Endometrium (tissue), 2 donors: Measurements from ENCODE around the gene MRGPRX4.
"Not testable (repeated sequence)": the region's sequence is repeated elsewhere in the genome, so short reads cannot be mapped to it uniquely, and the experiment has no call there.

Experiments
- FAIRE-seq: peaks from 2 replicates; lab custom pipeline; 2012; peaks lifted over from hg19 to GRCh38; lab: Jason Lieb, UNC
- donor health status: control.
- donor health status: control.

MRGPRX4 gene

DNA sequence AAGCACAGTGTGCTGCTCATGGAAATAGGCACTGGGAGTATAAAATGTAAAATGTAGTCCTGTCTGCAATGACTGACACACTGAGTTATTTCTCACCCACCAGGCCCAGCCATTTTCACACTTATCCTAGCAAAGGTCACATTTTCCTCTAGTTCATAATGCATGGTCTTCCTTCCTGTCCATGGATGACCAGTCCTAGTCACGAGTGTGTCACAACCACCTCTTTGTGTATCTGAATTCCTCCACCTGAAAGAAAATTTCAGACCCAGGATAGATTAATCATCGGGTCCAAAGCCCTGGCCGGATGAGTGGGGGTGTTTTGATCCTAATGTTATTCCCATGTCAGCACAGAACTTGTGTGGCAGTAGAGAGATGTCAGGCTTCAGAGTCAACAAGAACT is at the start of gene MRGPRX4:
Gene MRGPRX4 (plus strand): TSS at position 172 of the 400 bp plus-strand sequence. CDS start 420 bp downstream, outside the sequence.
- no peak for FAIRE-seq

DNA sequence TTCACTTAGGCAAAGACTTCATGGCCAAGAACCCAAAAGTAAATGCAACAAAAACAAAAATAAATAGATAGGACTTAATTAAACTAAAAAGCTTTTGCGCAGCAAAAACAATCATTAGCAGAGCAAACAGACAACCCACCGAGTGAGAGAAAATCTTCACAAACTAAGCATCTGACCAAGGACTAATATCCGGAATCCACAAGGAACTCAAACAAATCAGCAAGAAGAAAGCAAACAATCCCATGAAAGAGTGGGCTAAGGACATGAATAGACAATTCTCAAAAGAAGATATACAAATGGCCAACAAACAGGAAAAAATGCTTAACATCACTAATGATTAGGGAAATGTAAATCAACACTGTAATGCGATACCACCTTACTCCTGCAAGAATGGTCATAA is 41.5 kb upstream of the MRGPRX4 start:
- FAIRE-seq, result not testable (repeated sequence)

DNA sequence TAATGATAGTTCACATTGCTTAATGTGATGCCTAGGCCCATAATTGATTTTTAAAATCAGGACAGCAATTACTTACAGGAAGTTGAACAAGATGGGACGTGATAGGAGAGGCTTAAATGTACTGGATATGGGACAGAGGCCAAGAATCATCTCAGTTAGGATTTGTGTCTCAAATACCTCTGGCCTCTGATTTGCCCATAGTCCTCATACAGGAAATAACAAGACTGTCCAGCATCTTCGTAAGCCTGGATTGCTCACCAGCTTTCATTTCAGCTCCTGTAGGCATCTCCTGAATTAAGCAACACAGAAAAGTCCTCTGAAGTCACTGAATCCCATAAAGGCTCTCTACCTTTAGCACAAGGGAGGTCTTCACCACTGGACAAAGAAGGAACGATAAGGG is 40.3 kb upstream of the MRGPRX4 start, which contains the start of gene MRGPRX3:
Gene MRGPRX3 (plus strand): TSS at position 231 of the 400 bp plus-strand sequence. CDS start 4,632 bp downstream, outside the sequence.
- no peak for FAIRE-seq

DNA sequence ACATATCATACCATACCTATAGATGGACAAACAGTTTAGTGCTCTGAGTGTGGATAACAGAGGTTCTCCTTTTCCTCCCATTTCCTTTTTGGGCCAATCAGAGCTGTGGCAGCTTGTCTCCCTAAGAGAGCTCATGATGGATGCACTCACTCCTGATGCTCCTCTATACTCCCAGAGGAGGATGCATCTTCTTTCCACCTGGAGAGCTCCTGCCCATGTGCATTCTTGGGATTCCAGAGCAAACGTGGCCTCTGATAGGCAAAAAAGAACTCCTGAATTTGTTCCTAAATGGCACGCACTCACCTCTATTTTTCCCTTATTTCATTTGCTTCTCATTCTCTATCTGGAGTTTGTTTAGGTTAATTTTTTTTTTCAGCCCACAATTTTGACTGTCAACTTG is 37.3 kb upstream of the MRGPRX4 start:
- FAIRE-seq, result no peak

DNA sequence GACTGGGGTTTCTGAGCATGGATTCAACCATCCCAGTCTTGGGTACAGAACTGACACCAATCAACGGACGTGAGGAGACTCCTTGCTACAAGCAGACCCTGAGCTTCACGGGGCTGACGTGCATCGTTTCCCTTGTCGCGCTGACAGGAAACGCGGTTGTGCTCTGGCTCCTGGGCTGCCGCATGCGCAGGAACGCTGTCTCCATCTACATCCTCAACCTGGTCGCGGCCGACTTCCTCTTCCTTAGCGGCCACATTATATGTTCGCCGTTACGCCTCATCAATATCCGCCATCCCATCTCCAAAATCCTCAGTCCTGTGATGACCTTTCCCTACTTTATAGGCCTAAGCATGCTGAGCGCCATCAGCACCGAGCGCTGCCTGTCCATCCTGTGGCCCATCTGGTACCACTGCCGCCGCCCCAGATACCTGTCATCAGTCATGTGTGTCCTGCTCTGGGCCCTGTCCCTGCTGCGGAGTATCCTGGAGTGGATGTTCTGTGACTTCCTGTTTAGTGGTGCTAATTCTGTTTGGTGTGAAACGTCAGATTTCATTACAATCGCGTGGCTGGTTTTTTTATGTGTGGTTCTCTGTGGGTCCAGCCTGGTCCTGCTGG is 35.3 kb upstream of the MRGPRX4 start:
- no peak for FAIRE-seq

DNA sequence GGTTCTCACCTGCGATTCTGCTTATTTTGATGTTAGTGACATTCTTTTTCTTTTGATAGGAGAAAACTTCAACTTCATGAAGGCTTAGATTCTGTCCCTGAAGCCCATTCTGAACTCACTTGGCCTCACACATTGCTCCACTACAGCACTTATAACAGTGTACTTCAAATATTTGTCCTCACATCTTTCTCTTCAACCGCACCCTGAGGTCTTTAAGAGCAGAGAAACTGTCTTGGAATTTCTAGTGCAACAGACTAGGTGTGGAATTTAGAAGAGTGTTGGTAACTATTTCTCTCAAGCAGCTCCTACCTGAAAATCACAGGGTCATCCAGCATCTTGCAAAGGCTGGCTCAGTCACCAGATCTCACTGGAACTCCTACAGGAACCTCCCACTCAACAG is 32.5 kb upstream of the MRGPRX4 start:
- no peak for FAIRE-seq

GRCh38 chr11:18144243-18144642 is 28.4 kb upstream of the MRGPRX4 start:
- FAIRE-seq, result no peak

DNA sequence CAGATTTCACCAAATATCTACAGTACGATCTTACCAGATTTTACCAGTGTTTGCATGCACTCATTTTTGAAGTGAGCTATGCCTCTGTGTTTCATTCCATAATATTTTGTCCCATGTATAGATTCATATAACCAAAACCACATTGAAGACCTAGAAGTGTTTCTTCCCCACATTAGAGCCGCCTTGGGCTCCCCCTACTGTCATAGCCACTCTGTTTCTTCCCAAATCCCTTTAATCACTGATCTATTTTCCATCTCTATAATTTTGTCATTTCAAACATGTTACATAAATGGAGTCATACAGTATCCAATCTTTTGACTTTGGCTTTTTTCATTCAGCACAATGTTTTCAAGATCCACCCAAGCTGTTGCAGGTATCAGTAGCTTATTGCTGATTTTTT is 27.6 kb upstream of the MRGPRX4 start:
- FAIRE-seq, result no peak

GRCh38 chr11:18145837-18146236 is 26.8 kb upstream of the MRGPRX4 start:
- FAIRE-seq, result no peak

- no peak for FAIRE-seq
Observed at GRCh38 chr11:18151581-18151980, 21.1 kb upstream of the MRGPRX4 start.

- no peak for FAIRE-seq
Observed at GRCh38 chr11:18168372-18168771, 4.3 kb upstream of the MRGPRX4 start.

GRCh38 chr11:18171377-18172000 is 1.1 kb upstream of the MRGPRX4 start:
- FAIRE-seq, result no peak

DNA sequence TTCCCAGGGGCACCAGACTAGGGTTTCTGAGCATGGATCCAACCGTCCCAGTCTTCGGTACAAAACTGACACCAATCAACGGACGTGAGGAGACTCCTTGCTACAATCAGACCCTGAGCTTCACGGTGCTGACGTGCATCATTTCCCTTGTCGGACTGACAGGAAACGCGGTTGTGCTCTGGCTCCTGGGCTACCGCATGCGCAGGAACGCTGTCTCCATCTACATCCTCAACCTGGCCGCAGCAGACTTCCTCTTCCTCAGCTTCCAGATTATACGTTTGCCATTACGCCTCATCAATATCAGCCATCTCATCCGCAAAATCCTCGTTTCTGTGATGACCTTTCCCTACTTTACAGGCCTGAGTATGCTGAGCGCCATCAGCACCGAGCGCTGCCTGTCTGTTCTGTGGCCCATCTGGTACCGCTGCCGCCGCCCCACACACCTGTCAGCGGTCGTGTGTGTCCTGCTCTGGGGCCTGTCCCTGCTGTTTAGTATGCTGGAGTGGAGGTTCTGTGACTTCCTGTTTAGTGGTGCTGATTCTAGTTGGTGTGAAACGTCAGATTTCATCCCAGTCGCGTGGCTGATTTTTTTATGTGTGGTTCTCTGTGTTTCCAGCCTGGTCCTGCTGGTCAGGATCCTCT is 709 bp downstream of the MRGPRX4 start:
- no peak for FAIRE-seq

DNA sequence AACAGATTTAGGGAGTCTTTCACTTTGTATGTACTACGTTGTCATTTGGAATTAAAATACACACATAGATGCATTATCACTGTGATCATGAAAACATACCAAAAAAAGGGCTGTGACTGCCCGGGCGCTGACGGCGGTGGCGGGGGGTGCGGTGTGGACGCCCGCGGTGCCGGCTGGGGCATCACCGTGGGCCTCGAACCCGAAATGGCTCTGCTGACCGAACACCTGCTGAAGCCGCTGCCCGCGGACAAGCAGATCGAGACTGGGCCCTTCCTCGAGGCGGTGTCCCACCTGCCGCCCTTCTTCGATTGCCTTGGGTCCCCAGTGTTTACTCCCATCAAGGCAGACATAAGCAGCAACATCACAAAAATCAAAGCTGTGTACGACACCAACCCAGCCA is 16.2 kb downstream of the MRGPRX4 start:
- FAIRE-seq, result no peak

DNA sequence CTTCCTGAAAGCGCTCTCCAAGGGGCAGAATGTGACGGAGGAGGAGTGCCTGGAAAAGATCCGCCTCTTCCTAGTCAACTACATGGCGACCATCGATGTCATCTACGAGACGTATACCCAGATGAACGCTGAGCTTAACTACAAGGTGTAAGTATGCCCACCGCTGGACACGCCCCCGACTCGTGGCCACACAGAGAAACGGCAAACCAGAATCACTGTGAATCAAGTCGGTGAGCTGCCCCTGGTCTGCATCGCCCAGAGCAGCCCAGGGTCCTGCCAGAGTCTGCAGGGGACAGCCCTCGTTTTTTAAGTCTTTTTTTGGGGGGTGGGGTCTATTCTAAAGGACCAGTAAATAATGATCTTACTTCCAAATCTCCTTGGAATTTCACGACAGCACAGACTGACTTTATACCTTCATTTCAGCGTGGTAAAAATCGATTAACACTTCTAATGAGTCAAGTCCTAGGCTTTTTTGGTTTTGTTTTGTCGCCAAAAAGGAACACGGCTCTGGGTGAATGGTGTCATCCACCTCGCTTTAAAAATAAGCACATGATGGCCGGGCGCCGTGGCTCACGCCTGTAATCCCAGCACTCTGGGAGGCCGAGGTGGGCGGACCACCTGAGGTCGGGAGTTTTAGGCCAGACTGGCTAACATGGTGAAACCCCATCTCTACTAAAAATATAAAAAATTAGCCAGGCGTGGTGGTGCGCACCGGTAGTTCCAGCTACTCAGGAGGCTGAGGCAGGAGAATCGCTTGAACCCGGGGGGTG is 17.0 kb downstream of the MRGPRX4 start:
- not testable (repeated sequence) for FAIRE-seq

GRCh38 chr11:18191376-18191775 is 18.7 kb downstream of the MRGPRX4 start:
- no peak for FAIRE-seq

DNA sequence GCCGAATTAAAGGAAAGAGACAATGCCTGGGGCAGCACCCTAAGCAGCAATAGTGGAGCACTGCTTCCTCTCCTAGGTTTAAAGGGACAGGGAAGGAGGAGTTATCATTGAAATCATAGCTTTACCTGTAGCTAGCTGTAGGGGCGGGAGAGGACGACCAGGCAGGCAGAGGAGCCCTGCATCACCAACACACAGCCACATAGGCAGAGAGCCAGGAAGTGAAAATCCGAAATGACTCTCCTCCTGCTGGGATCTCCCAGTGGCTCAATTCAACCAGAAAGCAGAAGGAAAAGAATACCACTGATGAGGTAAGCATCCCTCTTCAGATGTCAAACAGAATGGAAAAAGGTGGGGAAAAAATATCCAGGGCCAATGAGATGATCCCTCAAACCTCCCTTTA is 20.4 kb downstream of the MRGPRX4 start:
- FAIRE-seq, result no peak

GRCh38 chr11:18196532-18196931 is 23.9 kb downstream of the MRGPRX4 start:
- no peak for FAIRE-seq

DNA sequence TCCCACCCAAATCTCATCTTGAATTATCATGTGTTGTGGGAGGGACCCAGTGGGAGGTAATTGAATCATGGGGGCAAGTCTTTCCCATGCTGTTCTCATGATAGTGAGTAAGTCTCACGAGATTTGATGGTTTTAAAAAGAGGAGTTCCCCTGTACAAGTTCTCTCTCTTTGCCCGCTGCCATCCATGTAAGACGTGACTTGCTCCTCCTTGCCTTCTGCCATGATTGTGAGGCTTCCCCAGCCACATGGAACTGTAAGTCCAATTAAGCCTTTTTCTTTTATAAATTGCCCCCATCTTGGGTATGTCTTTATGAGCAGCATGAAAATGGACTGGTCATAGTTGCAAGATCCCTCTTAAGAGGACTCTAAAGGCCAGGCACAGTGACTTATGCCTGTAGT is 25.1 kb downstream of the MRGPRX4 start:
- not testable (repeated sequence) for FAIRE-seq

- FAIRE-seq, result no peak
Observed at GRCh38 chr11:18203723-18204122, 31.1 kb downstream of the MRGPRX4 start.

DNA sequence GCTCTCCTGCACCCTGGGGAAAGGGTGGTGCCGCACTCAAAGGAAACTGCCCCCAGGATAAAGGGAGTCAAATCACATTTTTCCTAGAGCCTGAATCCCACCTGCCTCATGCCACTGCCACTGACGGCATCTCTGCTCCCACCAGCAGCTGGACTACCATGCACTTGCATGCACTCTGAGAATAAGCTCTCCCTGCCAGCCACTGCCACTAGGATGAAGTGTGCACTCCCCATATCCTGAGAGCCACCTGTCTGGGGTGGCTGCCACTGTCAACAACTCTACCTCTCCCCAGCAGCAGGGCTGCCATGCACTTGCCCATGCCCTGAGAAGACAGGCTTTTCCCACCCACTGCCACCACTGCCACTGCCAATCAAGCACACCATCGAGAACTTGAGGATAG is 31.6 kb downstream of the MRGPRX4 start:
- FAIRE-seq, result no peak

DNA sequence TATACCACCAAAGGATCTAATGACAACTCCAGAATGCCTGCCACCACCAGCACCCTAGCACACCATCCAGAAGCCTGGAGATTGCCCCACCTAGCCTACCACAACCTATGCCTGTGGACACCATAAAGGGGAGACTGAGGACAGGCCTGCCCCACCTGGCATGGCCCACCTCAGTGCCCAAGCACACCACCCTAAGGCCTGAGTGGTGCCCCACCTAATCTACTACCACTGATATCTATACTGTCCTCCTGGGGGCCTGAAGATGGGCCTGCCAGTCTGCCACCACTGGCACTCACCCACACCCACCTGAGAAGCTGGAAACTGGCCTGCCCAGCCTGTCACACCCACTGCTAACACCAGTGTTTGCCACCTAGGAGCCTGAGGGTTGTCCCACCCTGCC is 32.1 kb downstream of the MRGPRX4 start:
- FAIRE-seq, result no peak

GRCh38 chr11:18209058-18209457 is 36.4 kb downstream of the MRGPRX4 start:
- FAIRE-seq, result no peak
